ENCODE measurements around the gene TMEM170B.

Gene TMEM170B

DNA sequence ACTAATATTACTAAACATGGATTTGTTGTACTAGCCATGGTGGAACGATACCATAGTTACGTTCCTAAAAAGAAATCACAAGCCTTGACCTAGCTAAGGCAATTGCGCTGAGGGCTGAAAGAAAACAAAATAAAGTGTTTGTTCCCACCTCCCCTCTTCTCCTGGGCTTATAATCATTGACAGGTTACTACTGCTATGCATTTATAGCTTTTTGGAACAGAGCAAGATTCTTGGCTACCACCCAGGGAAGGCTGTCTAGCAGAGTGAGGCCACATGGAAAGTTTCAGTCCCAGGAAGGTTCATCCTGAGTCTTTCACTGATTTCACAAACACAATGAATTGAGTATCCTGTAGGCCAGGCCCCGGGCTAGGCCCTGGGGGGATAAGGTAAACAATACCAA lies 84.6 kb downstream of the TMEM170B start:
- DNase-seq, result no peak

DNA sequence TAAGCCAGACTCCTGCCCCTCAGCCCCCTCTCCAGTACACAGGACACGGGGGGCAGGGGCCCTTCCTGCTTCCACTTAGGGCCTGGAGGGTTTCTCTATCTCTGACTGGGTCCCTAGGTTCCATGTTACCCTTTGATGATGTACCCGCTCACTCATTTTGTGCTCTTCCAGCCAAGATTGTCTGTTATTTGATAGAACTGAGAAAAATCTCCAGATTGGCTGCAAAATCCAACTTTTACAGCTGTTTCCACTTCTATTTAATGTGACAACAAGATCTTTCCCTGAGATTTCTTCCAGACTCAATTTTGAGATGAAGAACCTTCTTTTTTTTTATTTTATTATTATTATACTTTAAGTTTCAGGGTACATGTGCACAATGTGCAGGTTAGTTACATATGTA lies 85.7 kb downstream of the TMEM170B start:
- DNase-seq, result no peak

DNA sequence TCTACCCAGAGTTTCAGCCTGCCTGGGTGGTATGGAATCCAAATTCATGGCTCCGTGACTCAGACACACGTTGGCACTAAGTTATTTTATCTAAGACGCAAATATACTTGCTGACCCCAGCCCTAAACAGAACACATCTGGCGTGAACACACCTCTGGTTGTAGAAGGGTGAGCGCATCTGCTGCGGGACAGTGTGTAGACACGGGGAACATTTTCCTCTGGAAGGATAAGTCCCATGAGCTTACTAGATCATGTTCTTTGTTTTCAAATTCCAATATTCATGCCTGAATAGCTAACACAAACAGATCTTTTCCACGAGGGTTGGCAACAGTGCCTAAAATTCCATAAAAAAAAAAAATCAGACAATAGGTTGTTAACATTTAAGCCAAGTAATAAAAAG lies 87.8 kb downstream of the TMEM170B start:
- DNase-seq, result no peak

DNA sequence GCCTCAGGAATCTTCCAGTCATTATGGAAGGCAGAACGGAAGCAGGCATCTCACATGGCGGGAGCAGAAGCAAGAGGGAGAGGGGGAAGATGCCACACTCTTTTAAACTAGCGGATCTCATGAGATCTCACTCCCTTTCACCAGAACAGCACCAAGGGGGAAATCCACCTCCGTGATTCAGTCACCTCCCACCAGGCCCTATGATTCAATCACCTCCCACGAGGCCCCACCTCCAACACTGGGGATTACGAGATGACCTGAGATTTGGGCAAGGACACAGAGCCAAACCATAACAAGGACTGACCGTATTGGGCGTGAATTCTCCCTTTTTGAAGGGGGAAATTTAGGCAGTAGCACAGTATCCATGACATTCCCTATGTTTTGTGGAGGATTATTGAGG lies 88.8 kb downstream of the TMEM170B start:
- no peak for DNase-seq

DNA sequence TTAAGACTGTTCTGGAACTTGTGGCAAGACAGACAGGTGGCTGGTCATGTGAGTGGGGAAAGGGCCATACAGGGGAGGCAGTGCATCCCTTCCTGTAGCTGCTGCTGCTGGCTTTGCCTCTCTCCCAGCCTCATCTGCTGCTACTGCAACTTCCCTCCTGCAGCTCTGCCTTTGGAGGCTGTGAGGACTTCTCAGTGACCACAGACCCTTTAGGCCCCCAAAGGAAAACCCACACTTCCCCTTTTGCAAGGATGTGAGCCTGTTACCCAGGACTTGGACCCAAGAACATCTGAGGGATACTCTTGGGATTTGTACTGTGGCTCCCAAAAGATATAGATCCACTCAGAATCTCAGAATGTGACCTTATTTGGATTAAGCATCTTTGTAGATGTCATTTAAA lies 91.0 kb downstream of the TMEM170B start:
- no peak for DNase-seq

DNA sequence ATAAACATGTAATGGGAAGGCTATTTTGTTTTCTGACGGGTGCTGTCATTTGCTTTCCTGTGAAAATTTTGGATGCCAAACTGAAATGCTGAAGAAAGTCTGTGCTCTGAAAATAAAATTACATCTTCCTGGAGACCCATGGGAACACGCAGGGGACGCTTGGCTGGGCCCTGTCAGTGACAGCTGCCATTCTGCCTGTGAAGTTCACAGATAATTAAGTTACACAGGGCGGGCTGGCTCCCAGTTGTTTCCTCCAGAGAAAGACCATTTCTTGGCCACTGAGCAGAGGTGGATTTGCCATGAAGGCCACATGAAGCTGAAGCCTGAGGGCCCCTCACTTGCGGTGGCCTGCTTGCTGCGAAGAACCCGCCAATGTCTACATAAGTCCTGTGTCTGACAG lies 93.5 kb downstream of the TMEM170B start:
- DNase-seq, result no peak

DNA sequence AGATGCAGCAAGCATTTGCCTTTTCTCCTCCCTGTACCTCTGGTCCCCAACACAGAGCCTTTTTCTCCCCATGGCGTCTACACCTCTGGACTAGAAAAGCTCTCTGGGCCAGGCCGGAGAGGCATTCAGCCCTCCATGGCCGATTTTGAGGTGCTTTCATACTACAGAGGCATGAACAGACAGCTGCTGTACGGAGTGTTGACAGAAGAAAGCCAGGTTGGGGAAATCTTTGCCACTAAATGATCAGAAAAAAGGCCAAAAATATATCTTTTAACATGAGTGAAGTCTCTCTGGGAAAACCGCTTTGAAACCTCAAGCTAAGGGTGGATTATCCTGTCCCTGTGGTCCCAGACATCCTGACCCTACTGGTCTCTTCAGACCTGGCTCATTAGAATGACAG lies 94.0 kb downstream of the TMEM170B start:
- DNase-seq, result no peak

DNA sequence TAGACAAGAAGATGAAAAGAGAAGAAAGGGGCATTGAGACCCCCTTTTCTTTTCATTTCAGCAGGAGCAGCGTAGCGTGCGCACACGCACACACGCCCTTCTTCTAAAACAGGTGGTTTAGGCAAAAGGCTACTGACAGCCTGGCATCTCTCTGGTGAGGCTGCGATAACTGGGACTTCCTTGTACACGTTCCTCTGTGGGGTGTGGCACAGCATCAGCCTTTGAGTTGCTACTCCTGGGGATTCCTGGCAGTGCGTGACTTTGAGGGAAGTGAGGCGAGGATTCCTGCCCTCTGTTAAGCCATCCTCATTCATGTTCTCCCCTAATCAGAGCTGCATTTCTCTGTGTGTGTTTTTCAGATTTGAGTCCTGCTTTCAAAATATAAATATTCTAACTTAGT lies 94.7 kb downstream of the TMEM170B start:
- DNase-seq, result no peak

DNA sequence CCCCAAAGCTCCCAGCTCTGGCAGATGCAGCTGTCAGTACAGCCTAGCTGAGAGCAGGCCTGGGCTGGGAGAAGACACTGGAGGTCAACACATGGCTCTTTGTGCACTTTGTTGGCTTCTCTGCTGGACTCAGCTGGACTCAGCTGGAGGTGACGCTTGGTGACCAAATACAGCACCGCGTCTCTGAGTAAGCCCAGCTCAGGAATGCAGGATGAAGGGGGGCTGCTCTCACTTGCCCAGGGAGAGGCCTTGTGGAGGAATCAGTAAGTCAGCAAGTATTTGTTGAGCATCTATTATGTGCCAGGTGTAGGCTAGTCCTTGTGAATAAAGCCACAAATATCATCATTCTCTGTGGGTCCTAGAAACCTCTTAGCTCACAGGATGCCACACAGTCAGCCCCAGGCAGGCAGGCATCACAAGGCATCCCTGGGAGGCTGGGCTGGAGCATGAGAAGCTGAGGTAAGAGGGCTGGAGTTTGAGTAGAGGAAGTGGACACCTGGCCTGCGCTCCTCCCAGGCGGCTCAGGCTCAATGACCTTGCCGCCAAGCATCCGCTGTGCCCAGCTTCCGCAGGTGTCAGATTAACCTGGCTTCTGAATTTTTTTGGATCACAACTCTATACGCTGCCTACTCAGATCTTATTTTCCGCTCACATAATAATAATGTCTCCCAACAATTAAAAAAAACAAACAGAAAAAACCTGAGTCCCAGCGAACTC lies 95.4 kb downstream of the TMEM170B start:
- DNase-seq, result no peak
